ENCODE measurements around the gene ACTR3. TPM values are rescaled to one million over a fixed set of nuclear protein-coding genes. Genes with fewer than 3 reads are reported as not detected.

The ACTR3 gene
- total and polyA plus RNA-seq, 10 of the 15 experiments (the other 5 are each of a cell fraction or from before 2014, with no cell fraction given), result 79.1 to 616 (median 471) TPM

- POLR2A ChIA-PET, result no interaction called here
- Histone ChIP-seq H3K4me1 (ENCODE audit: control insufficient read depth, insufficient read depth, low read length) (peaks cover 6% of the 10 kb centered on the region; the same call in 1 of the 2 replicates), H3K27me3 (replicated peaks in 1 of 2; ENCODE audit: control insufficient read depth in 2 of 2, insufficient read depth in 2 of 2, low read length in 1 of 2) (peaks cover 0 to 1% of the 10 kb centered on the region in 2 experiments; a peak in 2 of 4 replicates), H4K20me1 (ENCODE audit: control insufficient read depth, insufficient read depth) (no peaks in the 10 kb centered on the region), H3K4me3 (no peak overlapping the region), H2AFZ (ENCODE audit: control insufficient read depth, low read depth, low read length) (no peak overlapping the region), H3K27ac (ENCODE audit: control insufficient read depth, insufficient read depth) (no peak overlapping the region), H3K79me2 (ENCODE audit: control insufficient read depth, insufficient read depth, low read length) (no peaks in the 10 kb centered on the region), H3K9me3 (replicated peaks; ENCODE audit: control insufficient read depth, insufficient read depth, low read length) (no peaks in the 10 kb centered on the region), H3K4me2 (ENCODE audit: control insufficient read depth, insufficient read depth) (no peak overlapping the region), H3K9ac (ENCODE audit: control insufficient read depth, insufficient read depth, low read length) (no peak overlapping the region), H3K36me3 (ENCODE audit: control insufficient read depth in 2 of 2, insufficient read depth in 2 of 2, low read length in 1 of 2) (no peaks in the 10 kb centered on the region)
- intact Hi-C loops (cut with micrococcal nuclease; ENCODE audit: unreplicated experiment) (no loop called here), in situ Hi-C loops (cut with MboI) (no loop called here)
- FAIRE-seq, result no peak
- CTCF ChIA-PET, result no interaction called here
- RAD21 ChIA-PET (ENCODE audit: unreplicated experiment), result no interaction called here
- DNase-seq (ENCODE audit: low read depth, low spot score), result no peak
- no peak for ATAC-seq
- 94% methylated on average over 3 of the region's 3 CpGs for WGBS (ENCODE audit: insufficient coverage, insufficient replicate concordance, low lambda C conversion rate, missing lambda C conversion rate)
- BruUV-seq (replicated peaks), result no TSS peak
- TF ChIP-seq TCF3 (IDR thresholded peaks at IDR 0.05; ENCODE audit: borderline replicate concordance, insufficient read depth, low read depth, low read length), result no peak
- no peak for TF ChIP-seq NR2F1 (conservative IDR thresholded peaks at IDR 0.05)
- no peak for TF ChIP-seq MEF2B (IDR thresholded peaks at IDR 0.05; ENCODE audit: partially characterized antibody, poor library complexity, severe bottlenecking)
- SMC1A ChIA-PET (ENCODE audit: uncharacterized antibody, unreplicated experiment), result no interaction called here
Observed at GRCh38 chr2:114007436-114007835, 117.5 kb downstream of the ACTR3 start.

GRCh38 chr2:114008720-114009119, 118.8 kb downstream of the ACTR3 start:
- no peak overlapping the region for H3K4me2 ChIP-seq (ENCODE audit: control insufficient read depth, insufficient read depth)
- H3K36me3 ChIP-seq (ENCODE audit: control insufficient read depth in 2 of 2, insufficient read depth in 2 of 2, low read length in 1 of 2), result no peaks in the 10 kb centered on the region
- FAIRE-seq (no peak), DNase-seq (ENCODE audit: low read depth, low spot score) (no peak), ATAC-seq (no peak)
- H3K4me3 ChIP-seq, result no peak overlapping the region
- no peaks in the 10 kb centered on the region for H3K9me3 ChIP-seq (replicated peaks; ENCODE audit: control insufficient read depth, insufficient read depth, low read length)
- no peak overlapping the region for H3K27ac ChIP-seq (ENCODE audit: control insufficient read depth, insufficient read depth)
- no peak overlapping the region for H2AFZ ChIP-seq (ENCODE audit: control insufficient read depth, low read depth, low read length)
- in situ Hi-C loops (cut with MboI), result no loop called here
- no peaks in the 10 kb centered on the region for H4K20me1 ChIP-seq (ENCODE audit: control insufficient read depth, insufficient read depth)
- BruUV-seq (replicated peaks), result no TSS peak
- ChIA-PET RAD21 (ENCODE audit: unreplicated experiment) (no interaction called here), POLR2A (no interaction called here), SMC1A (ENCODE audit: uncharacterized antibody, unreplicated experiment) (no interaction called here), CTCF (no interaction called here)
- 27% methylated on average over 4 of the region's 4 CpGs for WGBS (ENCODE audit: insufficient coverage, insufficient replicate concordance, low lambda C conversion rate, missing lambda C conversion rate)
- TF ChIP-seq YY1 (IDR thresholded peaks at IDR 0.05; ENCODE audit: low read depth, low read length), result no peak
- H3K4me1 ChIP-seq (ENCODE audit: control insufficient read depth, insufficient read depth, low read length), result peaks cover 6% of the 10 kb centered on the region; the same call in 1 of the 2 replicates
- H3K9ac ChIP-seq (ENCODE audit: control insufficient read depth, insufficient read depth, low read length), result no peak overlapping the region
- intact Hi-C loops (cut with micrococcal nuclease; ENCODE audit: unreplicated experiment), result no loop called here
- peaks cover 0 to 1% of the 10 kb centered on the region in 2 experiments; a peak in 2 of 4 replicates for H3K27me3 ChIP-seq (replicated peaks in 1 of 2; ENCODE audit: control insufficient read depth in 2 of 2, insufficient read depth in 2 of 2, low read length in 1 of 2)
- H3K79me2 ChIP-seq (ENCODE audit: control insufficient read depth, insufficient read depth, low read length), result no peaks in the 10 kb centered on the region
